HG03432 (cell line): ENCODE measurements around the gene GTF2H4.
"Not testable (repeated sequence)": the region's sequence is repeated elsewhere in the genome, so short reads cannot be mapped to it uniquely, and the experiment has no call there.

ENCODE experiments used
- ATAC-seq: cut with Tn5 transposase; IDR thresholded peaks from one replicate; pipeline ENCODE4 v1.9.1; 2021; ENCODE audit warnings: mild to moderate bottlenecking, moderate library complexity; ENCODE audit not compliant: unreplicated experiment

GTF2H4 gene

DNA sequence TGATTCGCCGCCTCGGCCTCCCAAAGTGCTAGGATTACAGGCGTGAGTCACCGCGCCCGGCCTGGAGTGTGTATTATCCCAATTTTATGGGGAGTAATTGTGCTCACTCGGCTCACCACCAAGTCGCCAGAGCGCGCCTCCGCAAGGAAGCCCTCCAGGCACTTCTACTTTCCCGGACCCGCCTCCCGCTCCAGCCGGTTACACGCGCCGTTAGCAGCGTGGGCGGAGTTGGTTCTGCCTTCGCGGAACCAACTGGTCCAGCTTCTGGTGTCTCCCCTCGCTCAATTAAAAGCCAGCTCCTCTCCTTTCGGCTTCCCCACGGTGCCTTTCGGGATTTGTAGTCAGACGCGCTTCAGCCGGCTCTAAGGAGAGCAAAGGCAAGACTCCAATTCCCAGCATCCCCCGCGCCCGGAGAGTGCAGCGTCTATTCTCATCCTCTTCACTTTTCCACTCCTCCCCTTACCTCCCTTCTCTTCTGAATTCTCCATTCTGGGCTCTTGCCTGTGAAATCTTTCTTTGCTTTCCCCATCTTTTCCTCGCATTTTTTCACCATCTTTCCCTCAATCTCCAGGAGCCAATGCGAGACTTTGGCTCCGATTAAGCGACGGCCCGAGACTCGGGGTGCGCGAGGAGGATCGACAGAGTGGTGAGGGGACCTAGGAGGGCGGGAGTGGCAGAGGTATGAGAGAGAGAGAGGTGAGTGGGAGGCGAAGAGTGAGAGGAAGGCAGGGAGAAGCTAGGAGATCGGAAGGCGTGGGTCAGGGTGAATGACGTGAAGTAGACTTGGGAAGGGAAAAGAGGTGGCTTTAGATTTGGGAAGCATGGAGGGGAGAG, at the start of gene GTF2H4:
Gene GTF2H4 (plus strand): TSS at position 450 of the 834 bp plus-strand sequence.
- ATAC-seq = peak; percentile 92

DNA sequence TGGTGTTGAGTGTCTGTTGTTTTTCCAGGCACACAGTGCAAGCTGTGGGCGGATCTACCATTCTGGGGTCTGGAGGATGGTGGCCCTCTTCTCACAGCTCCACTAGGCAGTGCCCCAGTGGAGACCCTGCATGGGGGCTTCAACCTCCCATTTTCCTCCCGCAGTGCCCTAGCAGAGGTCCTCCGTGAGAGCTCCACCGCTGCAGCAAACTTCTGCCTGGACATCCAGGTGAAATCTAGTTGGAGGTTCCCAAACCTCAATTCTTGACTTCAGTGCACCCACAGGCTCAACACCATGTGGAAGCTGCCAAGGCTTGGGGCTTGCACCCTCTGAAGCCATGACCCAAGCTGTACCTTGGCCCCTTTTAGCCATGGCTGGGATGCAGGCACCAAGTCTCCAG, 48.3 kb upstream of the GTF2H4 start:
- not testable (repeated sequence) for ATAC-seq

DNA sequence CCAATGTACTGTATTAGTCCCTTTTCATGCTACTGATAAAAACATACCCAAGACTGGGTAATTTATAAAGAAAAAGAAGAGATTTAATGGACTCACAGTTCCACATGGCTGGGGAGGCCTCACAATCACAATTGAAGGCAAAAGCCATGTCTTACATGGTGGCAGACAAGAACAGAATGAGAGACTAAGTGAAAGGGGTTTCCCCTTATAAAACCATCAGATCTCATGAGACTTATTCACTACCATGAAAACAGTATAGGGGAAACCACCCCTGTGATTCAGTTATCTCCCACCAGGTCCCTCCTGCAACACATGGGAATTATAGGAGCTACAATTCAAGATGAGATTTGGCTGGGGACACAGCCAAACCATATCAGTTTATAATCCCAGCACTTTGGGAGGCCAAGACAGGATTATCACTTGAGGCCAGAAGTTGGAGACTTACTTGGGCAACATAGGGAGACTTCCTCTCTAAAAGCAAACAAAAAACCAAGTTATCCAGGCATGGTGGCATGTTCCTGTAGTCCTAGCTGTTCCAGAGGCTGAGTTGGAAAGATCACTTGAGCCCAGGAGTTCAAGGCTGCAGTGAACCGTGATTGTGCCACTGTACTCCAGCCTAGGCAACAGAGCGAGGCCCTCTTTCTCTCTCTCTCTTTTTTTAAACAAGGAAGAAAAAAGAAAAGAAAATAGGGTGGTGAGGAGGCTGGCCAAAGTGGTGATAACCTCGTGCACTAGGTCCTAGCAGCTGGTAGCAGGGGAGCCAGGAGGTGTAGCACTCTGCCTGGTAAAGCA, 46.6 kb upstream of the GTF2H4 start:
- ATAC-seq = no peak

DNA sequence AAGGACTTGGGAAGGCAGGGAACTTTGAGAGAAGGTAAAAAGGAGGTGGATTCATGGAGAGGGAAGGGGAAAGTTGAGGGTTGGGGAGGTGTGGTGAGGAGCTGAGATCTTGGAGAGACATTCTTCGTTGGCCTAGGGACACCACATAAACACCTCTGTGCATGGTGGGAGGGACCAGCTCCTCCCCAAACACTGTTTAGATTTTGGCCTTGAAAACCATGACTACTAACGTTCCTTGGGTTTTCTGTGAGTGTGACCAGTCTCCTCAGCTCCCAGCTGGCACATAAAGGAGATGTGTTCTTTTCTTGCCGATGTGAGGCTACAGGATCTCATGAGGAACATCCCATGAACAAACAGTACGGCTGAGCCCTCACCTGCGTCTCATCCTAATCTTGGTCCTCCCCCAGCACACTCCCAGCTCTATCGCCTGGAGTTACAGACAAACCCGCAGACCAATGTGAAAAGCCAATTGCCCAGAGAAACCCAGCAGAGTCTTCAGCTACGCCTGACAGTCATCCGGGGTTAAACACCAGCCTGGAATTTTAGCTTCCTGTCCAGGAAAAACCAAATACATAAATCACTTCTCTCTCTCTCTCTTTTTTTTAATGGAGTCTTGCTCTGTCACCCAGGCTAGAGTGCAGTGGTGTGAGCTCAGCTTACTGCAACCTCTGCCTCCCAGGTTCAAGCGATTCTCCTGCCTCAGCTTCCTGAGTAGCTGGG, 45.7 kb upstream of the GTF2H4 start:
- no peak for ATAC-seq

DNA sequence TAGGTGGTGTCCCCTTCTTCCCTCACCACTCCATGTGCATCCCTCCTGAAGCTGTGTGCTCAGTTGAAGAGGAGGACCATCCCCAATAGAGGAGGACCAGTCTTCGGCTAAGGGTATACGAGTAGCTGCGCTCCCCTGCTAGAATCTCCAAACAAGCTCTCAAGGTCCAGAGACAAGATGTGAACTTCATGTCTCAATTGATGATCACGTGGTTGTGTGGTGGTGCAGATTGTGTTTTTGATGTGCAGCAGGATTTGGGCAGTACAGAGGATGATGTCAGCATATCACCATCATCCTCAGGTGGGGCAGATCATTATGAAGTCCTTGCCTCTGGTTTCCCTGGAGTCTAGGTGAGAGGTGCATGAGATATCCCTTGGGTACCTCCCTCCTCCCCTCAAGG, 43.7 kb upstream of the GTF2H4 start:
- ATAC-seq = no peak

DNA sequence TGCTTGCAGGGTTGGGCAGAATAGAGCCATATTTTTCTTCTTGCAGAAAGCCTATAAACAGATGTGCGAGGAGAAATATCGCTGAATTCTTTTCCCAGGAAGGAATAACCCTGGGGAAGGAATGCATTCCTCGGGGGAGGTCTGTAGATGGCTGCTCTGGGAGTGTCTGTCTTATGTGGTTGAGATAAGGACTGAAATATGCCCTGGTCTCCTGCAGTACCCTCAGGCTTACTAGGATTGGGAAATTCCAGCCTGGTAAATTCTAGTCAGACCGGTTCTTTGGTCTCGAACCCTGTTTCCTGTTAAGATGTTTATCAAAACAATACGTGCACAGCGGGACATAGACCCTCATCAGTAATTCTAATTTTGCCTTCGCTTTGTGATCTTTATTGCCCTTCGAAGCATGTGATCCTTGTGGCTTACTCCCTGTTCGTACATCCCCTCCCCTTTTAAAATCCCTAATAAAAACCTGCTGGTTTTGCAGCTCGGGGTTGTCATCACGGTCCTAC, 38.7 kb upstream of the GTF2H4 start:
- not testable (repeated sequence) for ATAC-seq

DNA sequence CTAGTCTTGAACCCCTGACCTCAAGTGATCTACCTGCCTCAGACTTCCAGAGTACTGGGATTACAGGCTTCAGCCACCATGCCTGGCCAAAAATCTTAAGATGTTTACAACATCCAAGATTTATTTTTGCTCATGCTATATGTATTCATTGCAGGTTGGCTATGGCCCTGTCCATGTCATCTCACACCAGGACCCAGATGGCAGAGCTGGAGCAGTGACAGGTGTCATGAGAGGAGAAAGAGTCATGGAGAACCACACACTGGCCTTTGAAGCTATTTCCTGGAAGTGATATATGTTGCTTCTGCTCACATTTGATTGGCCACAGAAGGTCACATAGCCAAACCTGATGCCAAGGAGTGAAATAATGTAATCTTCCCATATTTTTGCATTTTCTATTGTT, 37.5 kb upstream of the GTF2H4 start:
- no peak for ATAC-seq

DNA sequence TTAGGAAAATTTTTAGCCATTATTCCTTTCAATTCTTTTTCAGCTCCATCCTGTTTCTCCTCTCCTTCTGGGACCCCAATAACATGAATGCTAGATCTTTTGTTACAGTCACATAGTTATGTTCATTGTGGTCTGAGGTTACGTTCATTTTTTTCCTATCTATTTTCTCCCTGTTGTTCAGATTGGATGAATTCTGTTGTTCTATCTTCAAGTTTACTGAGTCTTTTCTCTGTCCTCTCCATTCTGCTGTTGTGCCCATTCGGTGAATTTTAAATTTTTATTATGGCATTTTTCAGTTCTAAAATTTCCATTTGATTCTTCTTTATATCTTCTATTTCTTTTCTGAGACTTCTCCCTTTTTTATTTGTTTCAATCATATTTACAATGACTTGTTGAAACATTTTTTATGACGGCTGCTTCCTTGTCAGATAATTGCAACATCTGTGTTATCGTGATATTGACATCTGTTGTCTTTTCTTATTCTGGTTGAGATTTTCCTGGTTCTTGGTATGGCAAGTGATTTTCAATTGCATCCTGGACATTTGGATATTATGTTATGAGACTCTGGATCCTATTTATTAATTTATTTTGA, 36.3 kb upstream of the GTF2H4 start:
- ATAC-seq = no peak

DNA sequence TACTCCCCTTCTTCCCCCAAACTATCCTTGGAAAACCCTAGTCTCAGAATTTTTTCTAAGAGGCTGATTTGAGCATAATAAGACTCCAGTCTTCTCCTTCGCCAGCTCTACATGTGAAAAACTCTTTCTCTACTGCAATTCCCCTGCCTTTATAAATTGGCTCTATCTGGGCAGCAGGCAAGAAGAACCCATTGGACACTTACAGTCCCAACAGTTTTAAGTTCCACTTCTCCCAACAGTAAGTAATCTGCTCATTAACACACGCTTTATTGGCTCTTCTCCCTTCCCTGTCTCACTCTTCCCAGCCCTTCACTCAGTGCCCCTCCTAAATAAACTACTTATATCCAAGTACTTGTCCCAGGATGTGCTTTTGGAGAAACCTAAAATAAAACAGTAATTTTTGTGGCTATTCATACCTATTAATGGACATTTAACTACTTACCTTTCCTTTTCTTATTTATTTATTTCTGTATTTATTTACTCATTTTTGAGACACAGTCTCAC, 34.8 kb upstream of the GTF2H4 start:
- ATAC-seq = no peak

DNA sequence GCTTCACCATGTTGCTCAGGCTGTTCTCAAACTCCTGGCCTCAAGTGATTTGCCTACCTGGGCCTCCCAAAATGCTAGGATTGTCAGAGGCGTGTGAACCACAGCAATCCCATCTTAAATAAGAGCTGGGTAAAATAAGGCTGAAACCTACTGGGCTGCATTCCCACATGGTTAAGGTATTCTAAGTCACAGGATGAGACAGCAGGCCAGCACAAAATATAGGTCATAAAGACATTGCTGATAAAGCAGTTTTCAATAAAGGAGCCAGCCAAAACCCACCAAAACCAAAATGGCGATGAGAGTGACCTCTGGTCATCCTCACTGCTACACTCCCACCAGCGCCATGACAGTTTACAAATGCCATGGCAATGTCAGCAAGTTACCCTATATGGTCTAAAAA, 34.2 kb upstream of the GTF2H4 start:
- ATAC-seq = not testable (repeated sequence)

DNA sequence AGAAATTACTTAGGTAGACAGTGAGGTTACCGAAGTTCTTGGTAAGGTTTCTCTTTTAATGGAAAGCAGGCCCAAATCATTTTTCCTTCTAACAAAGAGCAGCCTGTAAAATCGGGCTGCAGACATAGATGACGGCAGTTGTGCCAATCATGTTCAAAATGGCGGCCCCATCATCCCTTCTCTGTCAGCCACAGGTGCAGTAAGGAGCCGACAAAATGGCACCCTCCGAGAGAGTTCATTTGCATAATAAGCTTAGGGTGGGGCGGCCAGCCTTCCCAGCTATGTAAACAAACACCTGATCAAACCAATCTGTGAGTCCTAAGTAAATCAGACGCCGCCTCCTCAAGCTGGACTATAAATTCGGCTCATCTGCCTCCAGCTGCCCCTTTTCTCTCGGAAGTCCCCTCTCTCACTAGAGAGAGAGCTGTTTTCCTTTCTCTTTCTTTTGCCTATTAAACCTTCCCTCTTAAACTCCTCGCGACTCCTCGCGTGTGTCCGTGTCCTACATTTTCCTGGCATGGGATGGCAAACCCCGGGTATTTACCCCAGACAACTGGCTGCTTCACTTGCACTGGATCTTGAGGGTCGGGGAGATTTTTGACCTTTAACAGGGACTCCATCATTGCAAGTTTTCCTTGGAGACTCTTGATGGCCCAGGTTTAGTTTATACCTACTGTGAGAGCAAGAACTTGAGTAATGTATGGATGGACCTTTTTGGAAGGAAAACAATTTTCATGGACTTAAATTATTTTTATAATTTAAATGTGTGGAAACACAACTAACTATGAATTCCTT, 32.6 kb upstream of the GTF2H4 start:
- no peak for ATAC-seq

DNA sequence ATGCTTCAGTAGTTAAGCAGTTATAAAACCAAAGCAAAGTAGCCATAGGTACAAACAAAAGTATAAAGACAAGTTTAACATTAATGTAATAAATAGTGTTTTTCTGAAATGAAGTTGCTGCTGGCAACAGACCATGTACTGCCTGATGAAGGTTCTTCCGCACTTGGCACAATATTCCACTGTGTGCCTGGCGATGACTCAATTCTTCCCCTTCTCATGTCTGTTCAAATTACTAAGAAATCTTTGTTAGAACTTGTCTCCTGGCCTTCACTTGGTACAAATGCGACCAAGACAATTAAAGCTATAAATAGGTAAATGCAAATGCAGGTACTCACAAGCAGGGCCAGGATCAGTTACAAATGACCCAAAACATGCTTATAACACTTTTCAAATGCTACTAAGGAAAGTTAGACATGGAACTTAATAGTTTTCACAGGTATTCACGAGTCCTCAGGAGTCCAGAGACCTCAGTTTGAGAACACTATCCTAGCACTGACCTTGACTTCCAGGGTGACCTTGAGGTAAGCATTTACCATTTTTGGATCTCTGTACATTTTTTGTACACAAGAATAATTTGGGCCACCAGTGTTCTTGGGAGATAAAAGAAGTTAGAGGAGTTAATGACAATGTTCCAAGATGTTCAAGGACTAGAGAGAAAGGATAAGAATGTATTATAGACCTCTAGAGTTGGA, 31.8 kb upstream of the GTF2H4 start:
- no peak for ATAC-seq

DNA sequence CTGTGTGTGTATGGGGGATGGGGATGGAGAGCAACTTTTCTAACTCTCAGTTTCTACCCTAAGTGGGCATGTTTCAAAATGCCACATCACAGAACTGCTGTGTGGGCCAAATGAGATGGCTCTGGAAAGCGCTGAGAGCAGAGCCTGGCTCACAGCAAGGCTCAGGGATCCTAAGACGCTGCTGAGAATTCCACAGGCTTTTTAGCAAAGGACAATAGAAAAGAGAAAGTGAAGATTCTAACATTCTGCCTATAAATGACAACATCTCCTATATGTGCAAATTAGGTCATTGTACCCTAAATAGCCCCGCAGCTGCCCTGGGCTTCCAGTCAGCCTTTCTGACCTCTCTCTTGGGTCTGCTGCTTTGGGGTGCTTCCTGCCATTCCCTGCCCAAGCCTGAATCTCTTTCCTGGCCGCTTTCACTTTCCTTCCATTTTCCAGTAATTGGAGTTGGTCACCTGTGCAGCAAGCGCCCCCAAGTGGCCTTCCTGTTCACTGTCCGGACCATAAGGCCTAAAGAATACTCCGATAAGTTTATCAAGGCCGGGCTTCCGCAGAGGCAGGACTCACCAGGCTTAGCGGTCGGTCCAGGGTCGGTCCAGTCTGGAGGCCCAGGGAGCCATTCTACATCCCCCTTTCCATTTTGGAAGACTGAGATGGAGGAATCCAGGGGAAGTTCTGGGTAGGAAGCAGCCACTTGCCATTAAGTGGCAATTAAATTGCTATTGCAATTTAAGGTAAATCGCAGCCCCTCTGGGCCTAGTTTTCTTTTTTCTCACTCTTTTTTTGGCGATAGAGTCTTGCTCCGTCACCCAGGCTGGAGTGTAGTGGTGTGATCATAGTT, 30.4 kb upstream of the GTF2H4 start:
- ATAC-seq = no peak

DNA sequence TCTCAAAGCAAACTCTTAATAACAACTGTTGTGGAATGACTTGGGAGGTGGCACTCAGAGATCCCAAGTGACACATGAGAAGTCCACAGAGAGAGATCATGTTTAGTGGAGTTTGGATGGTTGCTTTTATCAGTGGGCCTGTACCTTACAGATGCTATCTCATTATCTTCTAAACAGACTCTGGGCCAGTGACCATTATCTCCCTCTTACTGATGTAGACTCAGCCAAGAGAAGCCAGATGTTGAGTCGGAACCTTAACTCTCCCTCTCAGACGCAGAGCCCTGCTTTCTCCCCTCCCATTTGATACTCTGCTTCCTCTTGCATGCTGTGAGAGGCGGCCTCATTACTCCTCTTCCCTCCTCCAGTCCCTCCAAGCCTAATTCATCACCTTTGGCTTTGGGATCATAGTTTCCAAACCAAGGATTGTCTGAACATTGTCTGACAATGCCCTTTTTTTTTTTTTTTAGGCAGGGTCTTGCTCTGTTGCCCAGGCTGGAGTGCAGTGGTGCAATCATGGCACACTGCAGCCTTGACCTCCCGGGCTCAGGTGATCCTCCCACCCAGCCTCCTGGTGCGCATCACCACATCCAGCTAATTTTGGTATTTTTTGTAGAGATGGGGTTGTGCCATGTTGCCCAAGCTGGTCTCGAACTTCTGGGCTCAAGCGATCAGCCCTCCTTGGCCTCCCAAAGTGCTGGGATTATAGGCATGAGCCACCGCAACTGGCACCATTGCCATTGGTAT, 28.2 kb upstream of the GTF2H4 start:
- ATAC-seq = no peak

DNA sequence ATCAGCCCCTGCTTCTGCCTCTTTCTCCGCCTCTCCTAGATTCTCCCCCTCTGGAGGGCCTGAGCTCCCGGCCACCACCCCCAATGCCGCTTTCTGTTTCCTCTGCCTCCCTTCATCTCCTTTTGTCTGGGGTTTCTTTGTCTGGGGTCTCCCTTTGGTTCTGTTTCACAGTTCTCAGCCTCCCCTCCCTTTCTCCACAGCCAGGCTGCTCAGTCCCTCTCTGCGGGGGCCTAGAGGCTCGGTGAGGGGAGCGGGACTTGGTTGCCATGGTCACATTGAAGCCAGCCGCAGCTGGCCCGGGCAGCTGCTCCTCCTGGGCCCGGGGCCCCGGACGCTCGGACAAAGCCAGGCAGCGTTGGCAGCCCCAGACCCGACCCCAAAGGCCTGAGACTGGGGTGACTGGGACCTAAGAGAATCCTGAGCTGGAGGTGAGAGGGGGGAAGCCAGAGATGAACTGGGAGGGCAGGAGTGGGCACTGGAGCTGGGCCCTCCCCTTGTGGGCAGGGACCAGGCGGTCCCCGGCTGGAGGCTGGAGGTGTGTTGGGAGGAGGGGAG, 27.2 kb upstream of the GTF2H4 start:
- no peak for ATAC-seq

DNA sequence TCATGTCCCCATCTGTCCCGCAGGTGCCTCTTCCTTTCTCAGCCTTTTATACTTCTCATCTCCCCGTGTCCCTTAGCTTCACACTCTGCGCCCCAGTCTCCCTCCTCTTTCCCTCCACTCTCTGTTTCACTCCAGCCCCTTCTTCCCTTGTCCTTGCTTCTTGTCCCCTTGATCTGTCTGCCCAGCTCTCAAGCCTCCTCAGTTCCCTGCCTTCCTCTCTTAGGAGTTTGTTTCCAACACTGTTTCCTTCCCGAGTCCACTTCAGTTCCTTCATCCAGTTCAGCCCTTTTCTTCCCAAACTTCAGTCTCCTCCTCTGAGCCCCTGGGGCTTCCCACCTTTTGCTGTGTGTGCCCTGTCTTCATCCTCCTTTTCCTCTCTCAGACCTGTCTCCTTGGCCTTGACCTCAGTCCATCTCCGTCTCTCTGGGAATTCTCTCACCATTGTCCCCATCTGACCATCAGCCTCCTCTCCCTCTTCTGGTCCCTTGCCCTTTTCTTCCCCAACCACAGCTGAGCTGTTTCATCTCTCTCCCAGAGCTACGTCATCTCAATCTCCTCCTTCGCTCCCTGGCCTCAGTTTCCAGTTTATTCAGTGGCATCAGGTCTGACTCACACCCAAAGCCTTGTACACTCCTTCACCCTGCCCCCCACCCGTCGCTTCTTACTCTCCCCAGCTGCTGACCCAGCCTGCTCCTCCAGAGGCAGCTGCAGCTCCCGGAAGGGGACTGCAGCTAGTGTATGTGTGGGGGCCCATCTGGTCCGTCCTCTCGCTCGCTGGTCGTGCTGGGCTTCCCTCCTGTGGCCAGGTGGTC, 26.4 kb upstream of the GTF2H4 start:
- ATAC-seq = no peak
